Measurements from ENCODE around the gene TMED8. TPM values are rescaled to one million over a fixed set of nuclear protein-coding genes. Genes with fewer than 3 reads are reported as not detected.

TMED8 gene
- total RNA-seq, 1 donor from 2014 or later, result 9.9 TPM

DNA sequence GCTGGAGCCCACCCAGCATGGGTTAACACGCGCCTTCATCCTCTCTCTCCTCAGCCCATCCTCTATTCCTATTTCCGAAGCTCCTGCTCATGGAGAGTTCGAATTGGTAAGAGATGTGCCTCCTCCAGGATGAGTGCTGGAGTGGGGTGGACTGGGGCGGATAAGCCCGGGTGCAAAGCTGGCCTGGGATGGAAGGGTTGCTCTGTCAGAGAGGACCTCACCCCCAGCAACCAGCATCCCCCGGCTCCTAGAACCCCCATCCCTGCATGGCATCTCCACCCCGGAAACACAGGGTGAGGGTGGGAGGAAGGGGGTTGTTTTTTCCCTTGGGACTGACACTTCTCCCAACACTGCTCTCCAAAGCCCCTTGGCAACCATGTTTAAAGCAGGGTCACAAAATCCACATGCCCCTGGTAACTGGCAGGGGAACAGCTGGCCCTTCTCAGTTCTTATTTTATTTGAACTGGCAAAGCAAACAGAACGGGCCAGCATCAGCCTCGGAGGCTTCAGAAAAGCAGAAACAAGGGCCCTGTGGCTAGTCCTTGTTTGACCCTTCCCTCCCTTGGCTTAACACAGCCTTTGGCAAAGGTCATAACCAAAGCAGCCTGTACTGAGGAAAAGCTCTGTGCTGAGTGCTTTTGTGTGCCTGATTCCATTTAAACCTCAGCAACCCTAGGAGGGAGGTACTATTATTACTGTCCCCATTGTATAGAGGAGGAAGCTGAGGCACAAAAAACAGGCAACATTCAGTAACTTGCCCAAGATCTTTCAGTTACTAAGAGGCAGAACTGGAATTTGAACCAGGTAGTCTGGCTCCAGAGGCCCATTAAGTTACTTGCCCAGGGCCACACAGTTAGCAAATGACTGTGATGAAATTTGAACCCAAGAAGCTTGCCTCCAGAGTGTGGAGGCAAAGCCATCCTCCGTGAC is 51.8 kb downstream of the TMED8 start:
- Mint-ChIP-seq H3K4me3 (ENCODE audit: unreplicated experiment) (no peak overlapping the region), H3K36me3 (ENCODE audit: low read depth, unreplicated experiment) (peaks cover under 1% of the 10 kb centered on the region), H3K27me3 (ENCODE audit: unreplicated experiment) (peaks cover 9% of the 10 kb centered on the region), H3K4me1 (ENCODE audit: unreplicated experiment) (peaks cover 6% of the 10 kb centered on the region), H3K27ac (ENCODE audit: unreplicated experiment) (no peak overlapping the region), H3K9me3 (ENCODE audit: unreplicated experiment) (no peaks in the 10 kb centered on the region)
- DNase-seq (ENCODE audit: low spot score), result no peak
- no peak for TF ChIP-seq CTCF (IDR thresholded peaks at IDR 0.05; ENCODE audit: unreplicated experiment)

- no peak overlapping the region for H3K27ac Mint-ChIP-seq (ENCODE audit: unreplicated experiment)
- no peaks in the 10 kb centered on the region for H3K9me3 Mint-ChIP-seq (ENCODE audit: unreplicated experiment)
- DNase-seq (ENCODE audit: low spot score), result no peak
- peaks cover 4% of the 10 kb centered on the region for H3K36me3 Mint-ChIP-seq (ENCODE audit: low read depth, unreplicated experiment)
- H3K27me3 Mint-ChIP-seq (ENCODE audit: unreplicated experiment), result peaks cover 15% of the 10 kb centered on the region
- TF ChIP-seq CTCF (IDR thresholded peaks at IDR 0.05; ENCODE audit: unreplicated experiment), result no peak
- H3K4me1 Mint-ChIP-seq (ENCODE audit: unreplicated experiment), result peaks cover 14% of the 10 kb centered on the region
- H3K4me3 Mint-ChIP-seq (ENCODE audit: unreplicated experiment), result no peak overlapping the region
Observed at GRCh38 chr14:77324289-77324688, 52.6 kb downstream of the TMED8 start.

GRCh38 chr14:77323571-77323970 is 53.3 kb downstream of the TMED8 start:
- peaks cover 4% of the 10 kb centered on the region for H3K36me3 Mint-ChIP-seq (ENCODE audit: low read depth, unreplicated experiment)
- DNase-seq (ENCODE audit: low spot score), result no peak
- no peak overlapping the region for H3K4me3 Mint-ChIP-seq (ENCODE audit: unreplicated experiment)
- no peak overlapping the region for H3K27ac Mint-ChIP-seq (ENCODE audit: unreplicated experiment)
- H3K9me3 Mint-ChIP-seq (ENCODE audit: unreplicated experiment), result no peaks in the 10 kb centered on the region
- peaks cover 17% of the 10 kb centered on the region for H3K4me1 Mint-ChIP-seq (ENCODE audit: unreplicated experiment)
- peaks cover 15% of the 10 kb centered on the region for H3K27me3 Mint-ChIP-seq (ENCODE audit: unreplicated experiment)
- no peak for TF ChIP-seq CTCF (IDR thresholded peaks at IDR 0.05; ENCODE audit: unreplicated experiment)

- no peak for DNase-seq (ENCODE audit: low spot score)
- no peaks in the 10 kb centered on the region for H3K9me3 Mint-ChIP-seq (ENCODE audit: unreplicated experiment)
- peaks cover 17% of the 10 kb centered on the region for H3K27me3 Mint-ChIP-seq (ENCODE audit: unreplicated experiment)
- H3K4me3 Mint-ChIP-seq (ENCODE audit: unreplicated experiment), result no peak overlapping the region
- H3K27ac Mint-ChIP-seq (ENCODE audit: unreplicated experiment), result no peak overlapping the region
- peaks cover 17% of the 10 kb centered on the region for H3K4me1 Mint-ChIP-seq (ENCODE audit: unreplicated experiment)
- peaks cover 4% of the 10 kb centered on the region for H3K36me3 Mint-ChIP-seq (ENCODE audit: low read depth, unreplicated experiment)
- no peak for TF ChIP-seq CTCF (IDR thresholded peaks at IDR 0.05; ENCODE audit: unreplicated experiment)
Observed at GRCh38 chr14:77322951-77323350, 53.9 kb downstream of the TMED8 start.

DNA sequence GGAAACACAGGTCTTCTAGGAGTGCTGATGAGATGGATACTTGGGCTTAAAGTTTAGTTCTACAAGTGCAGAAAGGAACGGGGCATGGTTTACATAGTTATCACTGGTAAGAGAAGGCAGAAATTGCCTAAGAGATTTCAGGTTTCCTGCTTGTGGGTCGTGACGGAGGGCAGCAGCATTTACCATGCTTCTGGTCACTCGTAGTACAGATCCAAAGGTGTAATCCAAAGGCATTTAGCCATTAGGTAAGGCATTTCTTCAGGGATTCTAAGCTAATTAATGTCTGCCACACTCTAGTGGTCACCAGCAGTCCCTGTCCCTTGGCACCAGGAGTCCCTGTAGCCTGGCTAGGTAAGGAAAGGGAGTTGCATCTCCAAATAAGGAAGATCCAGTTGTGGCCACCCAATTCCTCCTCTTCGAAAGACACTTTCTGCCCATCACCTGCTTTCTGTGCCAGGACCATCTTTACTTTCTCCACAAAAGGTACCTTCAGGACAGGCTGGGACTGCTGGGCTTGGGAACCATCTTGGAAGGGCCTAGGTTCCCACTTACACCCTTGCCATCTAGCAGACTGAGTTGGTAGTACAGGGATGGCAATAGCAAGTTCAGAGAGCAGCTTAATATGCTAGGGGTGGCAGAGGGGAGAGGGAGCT is 54.5 kb downstream of the TMED8 start:
- no peak for DNase-seq (ENCODE audit: low spot score)
- TF ChIP-seq CTCF (IDR thresholded peaks at IDR 0.05; ENCODE audit: unreplicated experiment), result no peak
- Mint-ChIP-seq H3K27ac (ENCODE audit: unreplicated experiment) (peak overlapping the region; percentile 49), H3K4me1 (ENCODE audit: unreplicated experiment) (peaks cover 17% of the 10 kb centered on the region), H3K4me3 (ENCODE audit: unreplicated experiment) (peak overlapping the region; percentile 96), H3K9me3 (ENCODE audit: unreplicated experiment) (no peaks in the 10 kb centered on the region), H3K36me3 (ENCODE audit: low read depth, unreplicated experiment) (peaks cover 4% of the 10 kb centered on the region), H3K27me3 (ENCODE audit: unreplicated experiment) (peaks cover 17% of the 10 kb centered on the region)

Data from endothelial cell (in vitro differentiated cells).